T-helper 1 cell treated with Interleukin-12 subunit alpha and Interleukin-12 subunit beta and Interleukin-4 antibody, amounts not matched to agents 30 μg/mL and 1 μg/mL, for 36 hours (primary cell): Measurements from ENCODE around the gene CLEC1A.
"Not testable (repeated sequence)": the region's sequence is repeated elsewhere in the genome, so short reads cannot be mapped to it uniquely, and the experiment has no call there.

Experiments used
- H3K27ac Mint-ChIP-seq: one replicate; pipeline ENCODE4 v1.8.0; 2021; ENCODE audit warnings: mild to moderate bottlenecking, mixed read lengths
- H3K27me3 Mint-ChIP-seq: one replicate; pipeline ENCODE4 v1.8.0; 2021; ENCODE audit warnings: low read depth, mixed read lengths
- H3K36me3 Mint-ChIP-seq: one replicate; pipeline ENCODE4 v1.8.0; 2021; ENCODE audit warnings: low read depth, mixed read lengths
- H3K4me1 Mint-ChIP-seq: one replicate; pipeline ENCODE4 v1.8.0; 2021; ENCODE audit warnings: low read depth, mixed read lengths
- H3K4me3 Mint-ChIP-seq: one replicate; pipeline ENCODE4 v1.8.0; 2021; ENCODE audit warnings: mild to moderate bottlenecking, moderate library complexity, mixed read lengths
- H3K9me3 Mint-ChIP-seq: one replicate; pipeline ENCODE4 v1.8.0; 2021; ENCODE audit warnings: mixed read lengths

Gene CLEC1A

GRCh38 chr12:10048526-10048925 is 50.3 kb downstream of the CLEC1A start:
- Mint-ChIP-seq H3K27ac (no peak overlapping the region), H3K4me3 (no peak overlapping the region), H3K9me3 (no peaks in the 10 kb centered on the region), H3K27me3 (peaks cover 34% of the 10 kb centered on the region), H3K36me3 (no peaks in the 10 kb centered on the region), H3K4me1 (peaks cover 10% of the 10 kb centered on the region)

GRCh38 chr12:10042167-10042566 is 56.6 kb downstream of the CLEC1A start:
- H3K4me1 Mint-ChIP-seq = no peaks in the 10 kb centered on the region
- no peaks in the 10 kb centered on the region for H3K9me3 Mint-ChIP-seq
- H3K27me3 Mint-ChIP-seq = peaks cover 49% of the 10 kb centered on the region
- H3K4me3 Mint-ChIP-seq = no peak overlapping the region
- H3K36me3 Mint-ChIP-seq = no peaks in the 10 kb centered on the region
- H3K27ac Mint-ChIP-seq = no peak overlapping the region

- peaks cover 23% of the 10 kb centered on the region for H3K27me3 Mint-ChIP-seq
- H3K4me1 Mint-ChIP-seq = no peaks in the 10 kb centered on the region
- H3K9me3 Mint-ChIP-seq = no peaks in the 10 kb centered on the region
- H3K27ac Mint-ChIP-seq = no peak overlapping the region
- H3K36me3 Mint-ChIP-seq = no peaks in the 10 kb centered on the region
- no peak overlapping the region for H3K4me3 Mint-ChIP-seq
Measured at GRCh38 chr12:10033783-10034545, 64.8 kb downstream of the CLEC1A start.

- peaks cover 24% of the 10 kb centered on the region for H3K27me3 Mint-ChIP-seq
- H3K9me3 Mint-ChIP-seq = no peaks in the 10 kb centered on the region
- no peak overlapping the region for H3K27ac Mint-ChIP-seq
- H3K4me1 Mint-ChIP-seq = no peaks in the 10 kb centered on the region
- no peaks in the 10 kb centered on the region for H3K36me3 Mint-ChIP-seq
- H3K4me3 Mint-ChIP-seq = no peak overlapping the region
Measured at GRCh38 chr12:10031771-10032175, 67.0 kb downstream of the CLEC1A start.

- Mint-ChIP-seq H3K9me3 (no peaks in the 10 kb centered on the region), H3K36me3 (no peaks in the 10 kb centered on the region), H3K27me3 (peaks cover 24% of the 10 kb centered on the region), H3K4me3 (no peak overlapping the region), H3K27ac (no peak overlapping the region), H3K4me1 (no peaks in the 10 kb centered on the region)
Measured at GRCh38 chr12:10031321-10031720, 67.5 kb downstream of the CLEC1A start.

- Mint-ChIP-seq H3K27ac (no peak within 1 kb of the TSS), H3K9me3 (no peaks in the 10 kb centered on the region), H3K4me1 (no peaks in the 10 kb centered on the region), H3K27me3 (peaks cover 21% of the 10 kb centered on the region), H3K36me3 (no peaks in the 10 kb centered on the region), H3K4me3 (no peak within 1 kb of the TSS)
Measured at GRCh38 chr12:10030446-10030845, 68.3 kb downstream of the CLEC1A start, which contains the start of gene CLEC9A. CLEC9A (plus strand) TSS chr12:10030682; CDS start chr12:10052688, 22,006 bp downstream.

- Mint-ChIP-seq H3K36me3 (no peaks in the 10 kb centered on the region), H3K9me3 (no peaks in the 10 kb centered on the region), H3K4me3 (no peak overlapping the region), H3K4me1 (no peaks in the 10 kb centered on the region), H3K27me3 (peaks cover 25% of the 10 kb centered on the region), H3K27ac (no peak overlapping the region)
Measured at GRCh38 chr12:10027721-10028120, 71.1 kb downstream of the CLEC1A start.

- Mint-ChIP-seq H3K27me3 (peaks cover 25% of the 10 kb centered on the region), H3K4me3 (no peak overlapping the region), H3K9me3 (no peaks in the 10 kb centered on the region), H3K36me3 (no peaks in the 10 kb centered on the region), H3K27ac (no peak overlapping the region), H3K4me1 (no peaks in the 10 kb centered on the region)
Measured at GRCh38 chr12:10027311-10027710, 71.5 kb downstream of the CLEC1A start.

GRCh38 chr12:10026666-10027065 is 72.1 kb downstream of the CLEC1A start:
- not testable (repeated sequence) for H3K36me3 Mint-ChIP-seq, H3K27ac Mint-ChIP-seq, H3K9me3 Mint-ChIP-seq, H3K4me3 Mint-ChIP-seq, H3K4me1 Mint-ChIP-seq
- peaks cover 24% of the 10 kb centered on the region for H3K27me3 Mint-ChIP-seq

- Mint-ChIP-seq H3K9me3 (no peaks in the 10 kb centered on the region), H3K4me3 (no peak overlapping the region), H3K36me3 (no peaks in the 10 kb centered on the region), H3K27me3 (peaks cover 26% of the 10 kb centered on the region), H3K4me1 (no peaks in the 10 kb centered on the region), H3K27ac (no peak overlapping the region)
Measured at GRCh38 chr12:10025236-10025635, 73.5 kb downstream of the CLEC1A start.

- Mint-ChIP-seq H3K9me3 (no peaks in the 10 kb centered on the region), H3K27me3 (peaks cover 17% of the 10 kb centered on the region), H3K4me1 (no peaks in the 10 kb centered on the region), H3K36me3 (no peaks in the 10 kb centered on the region), H3K4me3 (no peak overlapping the region), H3K27ac (no peak overlapping the region)
Measured at GRCh38 chr12:10021342-10021741, 77.4 kb downstream of the CLEC1A start.
